Thoracic aorta (tissue), 2 donors: ENCODE measurements around the gene EPG5. TPM values are rescaled to one million over a fixed set of nuclear protein-coding genes. Genes with fewer than 3 reads are reported as not detected.
"Not testable (repeated sequence)": the region's sequence is repeated elsewhere in the genome, so short reads cannot be mapped to it uniquely, and the experiment has no call there.

Source experiments
- ATAC-seq: fragments of 150-250 bp; one replicate; pipeline ENCODE4 v1.8.0; 2017; ENCODE audit warnings: low read depth; ENCODE audit not compliant: insufficient number of reproducible peaks, low FRiP score
- DNase-seq: peaks from one replicate; pipeline ENCODE4 v3.0.0-alpha.2; 2020; ENCODE audit warnings: low spot score
- H3K27ac ChIP-seq, 2 donors: fragments of 200-600 bp; sonication (generic); 1 replicate in 1 of 2; 2 replicates in 1 of 2; pipeline ENCODE4 v1.5.1; 2016; ENCODE audit warnings: mild to moderate bottlenecking in 2 of 2, moderate library complexity in 2 of 2
- H3K27me3 ChIP-seq: fragments of 200-600 bp; sonication (generic); replicated peaks from 2 replicates; pipeline ENCODE4 v1.6.0; 2016; ENCODE audit warnings: mild to moderate bottlenecking; ENCODE audit not compliant: insufficient read depth
- H3K36me3 ChIP-seq: fragments of 200-600 bp; sonication (generic); one replicate; pipeline ENCODE4 v1.5.1; 2016
- H3K4me1 ChIP-seq, 2 donors: fragments of 200-600 bp; sonication (generic); 1 replicate in 1 of 2; 2 replicates in 1 of 2; pipeline versions ENCODE4 v1.5.1 to v1.6.0; 2016; ENCODE audit warnings: low read depth in 2 of 2, mild to moderate bottlenecking in 1 of 2; ENCODE audit not compliant: control insufficient read depth in 1 of 2
- H3K4me3 ChIP-seq: fragments of 200-600 bp; sonication (generic); 2 replicates; pipeline ENCODE4 v1.5.1; 2016; ENCODE audit warnings: mild to moderate bottlenecking
- H3K9me3 ChIP-seq: fragments of 200-600 bp; sonication (generic); 2 replicates; pipeline ENCODE4 v1.5.1; 2016
- total RNA-seq, 2 donors: library from RNA; depleted of rRNA; stranded (reverse); fragments of >200 nt; gene quantifications; one replicate each; pipeline versions ENCODE4 v1.1.0 to v1.2.3, GENCODE V29; 2016
- TF ChIP-seq, protein P1 (sequence below): fragments of 200-600 bp; sonication (generic); IDR thresholded peaks from one replicate; pipeline ENCODE4 v1.5.1; 2019; ENCODE audit warnings: antibody characterized with exemption

Gene EPG5
- total RNA-seq, 2 donors from 2014 or later, result 46.0 to 47.9 TPM

GRCh38 chr18:45852631-45853030 lies 114.5 kb downstream of the EPG5 start:
- Histone ChIP-seq H3K27me3 (no peaks in the 10 kb centered on the region), H3K27ac (no peak overlapping the region), H3K4me1 (no peaks in the 10 kb centered on the region), H3K36me3 (peaks cover 11% of the 10 kb centered on the region), H3K9me3 (no peaks in the 10 kb centered on the region), H3K4me3 (no peak overlapping the region)
- no peak for ATAC-seq
- no peak for DNase-seq
- TF ChIP-seq, protein P1, sequence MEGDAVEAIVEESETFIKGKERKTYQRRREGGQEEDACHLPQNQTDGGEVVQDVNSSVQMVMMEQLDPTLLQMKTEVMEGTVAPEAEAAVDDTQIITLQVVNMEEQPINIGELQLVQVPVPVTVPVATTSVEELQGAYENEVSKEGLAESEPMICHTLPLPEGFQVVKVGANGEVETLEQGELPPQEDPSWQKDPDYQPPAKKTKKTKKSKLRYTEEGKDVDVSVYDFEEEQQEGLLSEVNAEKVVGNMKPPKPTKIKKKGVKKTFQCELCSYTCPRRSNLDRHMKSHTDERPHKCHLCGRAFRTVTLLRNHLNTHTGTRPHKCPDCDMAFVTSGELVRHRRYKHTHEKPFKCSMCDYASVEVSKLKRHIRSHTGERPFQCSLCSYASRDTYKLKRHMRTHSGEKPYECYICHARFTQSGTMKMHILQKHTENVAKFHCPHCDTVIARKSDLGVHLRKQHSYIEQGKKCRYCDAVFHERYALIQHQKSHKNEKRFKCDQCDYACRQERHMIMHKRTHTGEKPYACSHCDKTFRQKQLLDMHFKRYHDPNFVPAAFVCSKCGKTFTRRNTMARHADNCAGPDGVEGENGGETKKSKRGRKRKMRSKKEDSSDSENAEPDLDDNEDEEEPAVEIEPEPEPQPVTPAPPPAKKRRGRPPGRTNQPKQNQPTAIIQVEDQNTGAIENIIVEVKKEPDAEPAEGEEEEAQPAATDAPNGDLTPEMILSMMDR, result no peak

- Histone ChIP-seq H3K27me3 (no peaks in the 10 kb centered on the region), H3K27ac (no peak overlapping the region)
- no peak for ATAC-seq
These were observed 115.8 kb downstream of the EPG5 start for GRCh38 chr18:45851161-45851925.

DNA sequence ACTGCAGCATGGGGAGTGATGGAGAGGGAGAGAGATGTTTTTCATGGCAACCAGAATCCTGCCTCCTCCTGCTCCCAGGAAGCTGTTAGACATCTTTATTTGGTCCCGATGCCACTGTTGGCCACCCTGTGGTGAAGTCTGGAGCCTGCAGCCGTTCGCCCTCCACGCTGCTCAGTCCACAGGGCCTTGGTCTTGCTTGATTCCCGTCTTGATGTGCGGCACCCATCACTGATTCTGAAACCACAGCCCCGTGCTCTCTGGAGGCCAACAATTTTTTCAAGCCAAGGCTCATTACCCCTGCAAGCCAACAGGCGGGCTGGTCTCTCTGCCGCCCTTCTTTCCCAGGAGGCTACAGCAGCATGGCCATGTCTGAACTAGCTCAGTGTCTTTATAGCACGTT lies 117.1 kb downstream of the EPG5 start:
- TF ChIP-seq, protein P1, result peak; percentile 12
- ATAC-seq (no peak), DNase-seq (no peak)
- H3K27ac ChIP-seq, result no peak overlapping the region
- no peak overlapping the region for H3K4me3 ChIP-seq
- peaks cover 8% of the 10 kb centered on the region for H3K36me3 ChIP-seq
- H3K4me1 ChIP-seq, result no peaks in the 10 kb centered on the region
- H3K27me3 ChIP-seq, result no peaks in the 10 kb centered on the region
- H3K9me3 ChIP-seq, result no peaks in the 10 kb centered on the region

More at GRCh38 chr18:45851161-45851925, 115.8 kb downstream of the EPG5 start:
- TF ChIP-seq, protein P1, result no peak
- H3K4me3 ChIP-seq, result no peak overlapping the region
- no peaks in the 10 kb centered on the region for H3K9me3 ChIP-seq
- H3K36me3 ChIP-seq, result peaks cover 11% of the 10 kb centered on the region
- no peaks in the 10 kb centered on the region for H3K4me1 ChIP-seq
- no peak for DNase-seq

DNA sequence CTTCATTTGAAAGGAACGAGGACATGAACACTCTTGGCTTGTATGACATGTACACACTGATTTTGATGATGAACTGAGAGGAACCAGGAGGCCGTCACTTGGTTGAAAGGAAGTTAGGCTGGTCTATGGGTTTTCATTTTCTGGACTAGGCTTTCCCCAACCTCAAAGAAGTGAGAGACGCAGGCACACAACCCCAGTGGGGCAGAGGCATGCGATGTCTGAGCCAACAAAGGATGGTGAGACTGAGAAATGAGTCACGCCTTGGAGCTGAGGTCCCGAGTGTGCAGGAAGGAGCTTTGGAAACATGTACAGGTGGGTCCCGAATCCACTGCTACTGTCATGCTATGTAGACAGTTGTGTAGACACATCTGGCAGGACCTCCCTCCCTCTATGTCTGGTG lies 117.6 kb downstream of the EPG5 start:
- Histone ChIP-seq H3K9me3 (no peaks in the 10 kb centered on the region), H3K4me3 (no peak overlapping the region), H3K27ac (no peak overlapping the region), H3K4me1 (no peaks in the 10 kb centered on the region), H3K36me3 (peaks cover 7% of the 10 kb centered on the region), H3K27me3 (no peaks in the 10 kb centered on the region)
- TF ChIP-seq, protein P1, result no peak
- ATAC-seq, result no peak
- no peak for DNase-seq

DNA sequence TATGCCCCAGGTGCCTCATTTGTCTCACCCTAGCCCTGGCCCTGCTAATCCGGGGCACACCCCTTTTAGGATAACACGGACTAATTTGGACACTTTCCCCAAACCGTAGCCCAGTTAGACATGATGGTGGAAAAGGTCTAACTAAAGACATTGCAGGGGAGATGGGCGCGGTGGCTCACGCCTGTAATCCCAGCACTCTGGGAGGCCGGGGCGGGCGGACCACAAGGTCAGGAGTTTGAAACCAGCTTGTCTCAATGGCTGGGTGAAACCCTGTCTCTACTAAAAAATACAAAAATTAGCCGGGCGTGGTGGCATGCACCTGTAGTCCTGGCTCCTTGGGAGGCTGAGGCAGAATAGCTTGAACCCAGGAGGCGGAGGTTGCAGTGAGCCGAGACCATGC lies 118.5 kb downstream of the EPG5 start:
- H3K27me3 ChIP-seq, H3K4me1 ChIP-seq, H3K27ac ChIP-seq, H3K4me3 ChIP-seq, DNase-seq, H3K36me3 ChIP-seq, H3K9me3 ChIP-seq, ATAC-seq: not testable (repeated sequence)

GRCh38 chr18:45847119-45847518 lies 120.0 kb downstream of the EPG5 start:
- TF ChIP-seq, protein P1, result no peak
- H3K4me3 ChIP-seq, result no peak overlapping the region
- peaks cover under 1% of the 10 kb centered on the region for H3K36me3 ChIP-seq
- H3K27ac ChIP-seq, result no peak overlapping the region
- no peaks in the 10 kb centered on the region for H3K4me1 ChIP-seq
- H3K9me3 ChIP-seq, result no peaks in the 10 kb centered on the region
- no peak for DNase-seq
- H3K27me3 ChIP-seq, result no peaks in the 10 kb centered on the region
- no peak for ATAC-seq
